ENCODE measurements around the gene HLA-A. TPM values are rescaled to one million over a fixed set of nuclear protein-coding genes. Genes with fewer than 3 reads are reported as not detected.
"Not testable (repeated sequence)": the region's sequence is repeated elsewhere in the genome, so short reads cannot be mapped to it uniquely, and the experiment has no call there.

HLA-A gene
- total and polyA plus RNA-seq, 9 donors: 269 to 543 (median 366) TPM

GRCh38 chr6:29926413-29927274, 15.7 kb upstream of the HLA-A start:
- Histone ChIP-seq H3K4me3 (peak overlapping the region; percentile 76), H3K27ac (peak overlapping the region in 1 of 2 donors; percentile 98), H3K9me3 (no peaks in the 10 kb centered on the region), H3K36me3 (no peaks in the 10 kb centered on the region), H3K27me3 (no peaks in the 10 kb centered on the region), H3K4me1 (ENCODE audit: insufficient read depth) (no peaks in the 10 kb centered on the region)
- WGBS, 3 donors: 0 to 2% methylated on average over 51 to 81 of the region's 82 CpGs; no CpG with 5 or more reads in 1 of the 3 donors
- intact Hi-C loops (cut with DNase I): loop anchor here in 1 of 4 donors (5.0 kb wide), 2 partner anchors 39 to 51 kb away; no protein-coding TSS in a partner anchor
- peak; percentile 75 to 84 (median 83) for DNase-seq
- TF ChIP-seq POLR2A (IDR thresholded peaks at IDR 0.05) (peak; percentile 49), EP300 (IDR thresholded peaks at IDR 0.05) (no peak), CTCF (IDR thresholded peaks at IDR 0.05) (peak in 2 of 3 donors; percentile 9 to 21)

- no peaks in the 10 kb centered on the region for H3K9me3 ChIP-seq
Observed at GRCh38 chr6:29927275-29927569, 15.1 kb upstream of the HLA-A start.

GRCh38 chr6:29927841-29928388, 14.4 kb upstream of the HLA-A start:
- 55 to 79% methylated on average over 5 to 6 of the region's 6 CpGs; no CpG with 5 or more reads in 1 of the 3 donors for WGBS, 3 donors
- TF ChIP-seq CTCF (IDR thresholded peaks at IDR 0.05) (no peak), POLR2A (IDR thresholded peaks at IDR 0.05) (no peak), EP300 (IDR thresholded peaks at IDR 0.05) (no peak)
- DNase-seq: no peak
- Histone ChIP-seq H3K4me1 (ENCODE audit: insufficient read depth) (no peaks in the 10 kb centered on the region), H3K36me3 (no peaks in the 10 kb centered on the region), H3K4me3 (no peak overlapping the region), H3K27me3 (no peaks in the 10 kb centered on the region), H3K27ac (no peak overlapping the region), H3K9me3 (no peaks in the 10 kb centered on the region)
- intact Hi-C loops (cut with DNase I): loop anchor here in 1 of 4 donors (5.0 kb wide), 2 partner anchors 41 to 49 kb away; no protein-coding TSS in a partner anchor

More at GRCh38 chr6:29927275-29927569, 15.1 kb upstream of the HLA-A start:
- DNase-seq: no peak
- H3K36me3 ChIP-seq: no peaks in the 10 kb centered on the region
- peak overlapping the region; percentile 76 for H3K4me3 ChIP-seq
- TF ChIP-seq POLR2A (IDR thresholded peaks at IDR 0.05): no peak
- no peak for TF ChIP-seq EP300 (IDR thresholded peaks at IDR 0.05)
- TF ChIP-seq CTCF (IDR thresholded peaks at IDR 0.05): no peak
- H3K27me3 ChIP-seq: no peaks in the 10 kb centered on the region
- intact Hi-C loops (cut with DNase I): loop anchor here in 1 of 4 donors (5.0 kb wide), 2 partner anchors 40 to 50 kb away; no protein-coding TSS in a partner anchor
- 17 to 49% methylated on average over 15 to 16 of the region's 16 CpGs; no CpG with 5 or more reads in 1 of the 3 donors for WGBS, 3 donors
- H3K27ac ChIP-seq: peak overlapping the region in 1 of 2 donors; percentile 98
- no peaks in the 10 kb centered on the region for H3K4me1 ChIP-seq (ENCODE audit: insufficient read depth)

- H3K27ac ChIP-seq; H3K27me3 ChIP-seq; H3K4me1 ChIP-seq (ENCODE audit: insufficient read depth); DNase-seq; H3K4me3 ChIP-seq; H3K36me3 ChIP-seq; H3K9me3 ChIP-seq; intact Hi-C loops (cut with DNase I): not testable (repeated sequence)
- WGBS, 3 donors: 62 to 71% methylated on average over 7 of the region's 7 CpGs; no CpG with 5 or more reads in 1 of the 3 donors
Observed at GRCh38 chr6:29930047-29930446, 12.3 kb upstream of the HLA-A start.
